GM12878 (cell line): ENCODE measurements around the gene ARHGAP22. TPM values are rescaled to one million over a fixed set of nuclear protein-coding genes. Genes with fewer than 3 reads are reported as not detected.

Experiments
- ATF2 ChIP-seq: IDR thresholded peaks from 2 replicates; pipeline ENCODE4 v1.6.1; 2012; ENCODE audit warnings: low read length, inconsistent platforms
- BRCA1 ChIP-seq: IDR thresholded peaks from 2 replicates; pipeline ENCODE4 v1.6.1; 2011; ENCODE audit warnings: low read depth, low read length, improper control_type of control experiment
- CHD2 ChIP-seq: IDR thresholded peaks from 2 replicates; pipeline ENCODE4 v1.6.1; 2011; ENCODE audit warnings: low read depth, low read length, improper control_type of control experiment, borderline replicate concordance
- CUX1 ChIP-seq: IDR thresholded peaks from 2 replicates; pipeline ENCODE4 v1.6.1; 2012; ENCODE audit warnings: improper control_type of control experiment, low read depth, low read length; ENCODE audit not compliant: insufficient replicate concordance
- ESRRA ChIP-seq: IDR thresholded peaks from 2 replicates; pipeline ENCODE4 v1.6.1; 2012; ENCODE audit warnings: mild to moderate bottlenecking, low read length, improper control_type of control experiment
- HCFC1 ChIP-seq: fragments of 150-350 bp; IDR thresholded peaks from 2 replicates; pipeline ENCODE4 v1.6.1; 2014; ENCODE audit warnings: low read length
- HDGF ChIP-seq: fragments of 450-650 bp; IDR thresholded peaks from 2 replicates; pipeline ENCODE4 v1.6.1; 2016; ENCODE audit warnings: antibody characterized with exemption
- KAT2A ChIP-seq: conservative IDR thresholded peaks from 2 replicates; pipeline ENCODE4 v1.6.1; 2011; ENCODE audit warnings: low read depth, low read length; ENCODE audit not compliant: control insufficient read depth
- MTA2 ChIP-seq: fragments of 450-650 bp; IDR thresholded peaks from 2 replicates; pipeline ENCODE4 v1.6.1; 2016; ENCODE audit warnings: low read depth, mild to moderate bottlenecking, moderate library complexity
- MYC ChIP-seq: IDR thresholded peaks from 2 replicates; pipeline ENCODE4 v1.6.1; 2011; ENCODE audit warnings: mild to moderate bottlenecking, low read length, moderate library complexity, inconsistent platforms; ENCODE audit not compliant: insufficient read depth, insufficient replicate concordance, insufficient read length, severe bottlenecking
- PAX8 ChIP-seq: fragments of 450-650 bp; IDR thresholded peaks from 2 replicates; pipeline ENCODE4 v1.6.1; 2017; ENCODE audit warnings: mild to moderate bottlenecking, moderate library complexity
- PML ChIP-seq: IDR thresholded peaks from 2 replicates; pipeline ENCODE4 v1.6.1; 2012; ENCODE audit warnings: low read length, inconsistent platforms
- POLR2A ChIP-seq: IDR thresholded peaks from 2 replicates; pipeline ENCODE4 v1.6.1; 2011; ENCODE audit warnings: low read depth, mild to moderate bottlenecking, low read length
- RAD51 ChIP-seq: fragments of 450-650 bp; IDR thresholded peaks from 2 replicates; pipeline ENCODE4 v1.6.1; 2016; ENCODE audit warnings: moderate library complexity, mild to moderate bottlenecking, inconsistent platforms
- RFX5 ChIP-seq: IDR thresholded peaks from 2 replicates; pipeline ENCODE4 v1.6.1; 2011; ENCODE audit warnings: low read depth, low read length, improper control_type of control experiment
- RUNX3 ChIP-seq: IDR thresholded peaks from 2 replicates; pipeline ENCODE4 v1.6.1; 2012; ENCODE audit warnings: low read length, inconsistent platforms
- SIX5 ChIP-seq: IDR thresholded peaks from 2 replicates; pipeline ENCODE4 v1.6.1; 2011; ENCODE audit warnings: mild to moderate bottlenecking, low read depth, low read length, moderate library complexity; ENCODE audit not compliant: severe bottlenecking
- SMAD1 ChIP-seq: fragments of 450-650 bp; IDR thresholded peaks from 2 replicates; pipeline ENCODE4 v1.6.1; 2018; ENCODE audit warnings: mild to moderate bottlenecking, low read depth; ENCODE audit not compliant: partially characterized antibody
- SP1 ChIP-seq: IDR thresholded peaks from one replicate; pipeline ENCODE4 v1.6.1; 2011; ENCODE audit warnings: low read depth, low read length
- STAT1 ChIP-seq: fragments of 450-650 bp; conservative IDR thresholded peaks from 2 replicates; pipeline ENCODE4 v1.6.1; 2014; ENCODE audit warnings: antibody characterized with exemption, mild to moderate bottlenecking
- TCF12 ChIP-seq: IDR thresholded peaks from 2 replicates; pipeline ENCODE4 v1.6.1; 2011; ENCODE audit warnings: low read depth, mild to moderate bottlenecking, low read length
- ZBTB40 ChIP-seq: fragments of 450-650 bp; IDR thresholded peaks from 2 replicates; pipeline ENCODE4 v1.6.1; 2016; ENCODE audit warnings: mild to moderate bottlenecking, moderate library complexity, borderline replicate concordance
- polyA plus RNA-seq, 11 experiments: library from polyadenylated mRNA; depleted of rRNA in 4 of 11; unstranded in 6 of 11; stranded (reverse) in 5 of 11; fragments of >200 nt; fragmentation: Nextera tagmentation in 4 of 11; fragmentation: Illumina TruSeq in 1 of 11; extraction: Ambion mirVana in 4 of 11; extraction: Trizol in 1 of 11; gene quantifications; 1 replicate in 1 of 11; 2 replicates in 10 of 11; pipeline versions ENCODE4 v1.2.1 to v1.2.3, GENCODE V29; 2011 to 2016; ENCODE audit warnings: inconsistent platforms in 2 of 11, missing spikeins in 2 of 11, low read depth in 1 of 11
- total RNA-seq, 4 experiments: library from RNA; depleted of rRNA in 3 of 4; stranded (reverse); fragments of >200 nt in 3 of 4; fragmentation: Illumina TruSeq in 1 of 4; extraction: Trizol in 1 of 4; gene quantifications; 2 replicates each; pipeline versions ENCODE4 v1.2.1 to v1.2.3, GENCODE V29; 2013 to 2021

ARHGAP22 gene
- total and polyA plus RNA-seq, 10 of the 15 experiments (the other 5 are each of a cell fraction or from before 2014, with no cell fraction given), result 0.07 to 0.61 (median 0.18) TPM; not detected in 5

GRCh38 chr10:48574322-48574796 lies 30.5 kb downstream of the ARHGAP22 start (continued):
- TF ChIP-seq STAT1 (no peak), MYC (no peak), RFX5 (no peak), ZBTB40 (no peak), TCF12 (no peak), SP1 (no peak), POLR2A (no peak), PML (no peak), CHD2 (no peak), RAD51 (no peak), ESRRA (no peak), MTA2 (no peak), SMAD1 (no peak), HDGF (no peak), PAX8 (no peak), BRCA1 (no peak), ATF2 (peak; percentile 28; the same call in 1 of the 2 replicates), SIX5 (no peak), RUNX3 (peak; percentile 62), CUX1 (no peak), HCFC1 (no peak), KAT2A (no peak)
- TF ChIP-seq, all 136 proteins: peak for 9
